Testis (tissue), 2 donors: ENCODE measurements around the gene CA10.

Experiments
- CTCF ChIP-seq, 3 experiments: fragments of 450-650 bp in 2 of 3; fragments of 200-600 bp in 1 of 3; sonication (generic) in 1 of 3; IDR thresholded peaks; one replicate each; pipeline ENCODE4 v1.5.1; 2016 to 2019; ENCODE audit warnings: antibody characterized with exemption in 3 of 3, mild to moderate bottlenecking in 2 of 3, moderate library complexity in 1 of 3
- POLR2A ChIP-seq: fragments of 450-650 bp; IDR thresholded peaks from one replicate; pipeline ENCODE4 v1.6.1; 2017; ENCODE audit warnings: antibody characterized with exemption, mild to moderate bottlenecking, moderate library complexity

- no peak for TF ChIP-seq POLR2A
- no peak for TF ChIP-seq CTCF (IDR thresholded peaks at IDR 0.05)
These were observed 511.4 kb downstream of the CA10 start for GRCh38 chr17:51647067-51647466.
